H1 (cell line): ENCODE results near the gene RPL19. TPM values are rescaled to one million over a fixed set of nuclear protein-coding genes. Genes with fewer than 3 reads are reported as not detected.

ENCODE experiments used
- CTCF ChIA-PET: fragments of 300-600 bp; sonication (Branson Sonifier 250); formaldehyde crosslinking; loops from one replicate; lab custom pipeline; 2021; ENCODE audit not compliant: partially characterized antibody; lab: Charles Lee
- POLR2A ChIA-PET: fragments of 300-600 bp; sonication (Branson Sonifier 250); formaldehyde crosslinking; loops from one replicate; lab custom pipeline; 2021; ENCODE audit warnings: inconsistent platforms; ENCODE audit not compliant: partially characterized antibody; lab: Charles Lee
- DNase-seq, 2 experiments: peaks; one replicate each; pipeline versions ENCODE4 v3.0.0 to v3.0.0-alpha.2; 2010 to 2022; ENCODE audit warnings: low spot score in 2 of 2, low read depth in 1 of 2, mixed read lengths in 1 of 2
- FAIRE-seq: peaks from 2 replicates; lab custom pipeline; 2011; peaks lifted over from hg19 to GRCh38; lab: Jason Lieb, UNC
- H2AFZ ChIP-seq: 2 replicates; pipeline ENCODE4 v1.8.1; 2012; ENCODE audit warnings: low read length, inconsistent platforms
- H2AK5ac ChIP-seq: 2 replicates; pipeline ENCODE4 v1.6.1; 2013; ENCODE audit warnings: low read depth, low read length
- H2BK120ac ChIP-seq: replicated peaks from 2 replicates; pipeline ENCODE3; 2013; ENCODE audit warnings: low read depth, low read length, inconsistent platforms
- H2BK12ac ChIP-seq: 2 replicates; pipeline ENCODE4 v1.6.1; 2013; ENCODE audit warnings: low read depth, low read length
- H2BK15ac ChIP-seq: 2 replicates; pipeline ENCODE4 v1.6.1; 2013; ENCODE audit warnings: low read length
- H2BK20ac ChIP-seq: 2 replicates; pipeline ENCODE4 v1.6.1; 2013; ENCODE audit warnings: low read length
- H2BK5ac ChIP-seq: 2 replicates; pipeline ENCODE4 v1.6.1; 2013; ENCODE audit warnings: low read depth, low read length
- H3K14ac ChIP-seq: 2 replicates; pipeline ENCODE4 v1.6.1; 2013; ENCODE audit warnings: inconsistent platforms; ENCODE audit not compliant: insufficient read length
- H3K18ac ChIP-seq: 2 replicates; pipeline ENCODE4 v1.6.1; 2013; ENCODE audit warnings: low read length; ENCODE audit errors: extremely low read depth
- H3K23ac ChIP-seq: 2 replicates; pipeline ENCODE4 v1.6.1; 2013; ENCODE audit warnings: inconsistent platforms; ENCODE audit not compliant: insufficient read length
- H3K23me2 ChIP-seq: 2 replicates; pipeline ENCODE4 v1.6.1; 2013; ENCODE audit warnings: low read depth, low read length
- H3K27ac ChIP-seq: 2 replicates; pipeline ENCODE4 v1.6.1; 2011; ENCODE audit warnings: low read depth, low read length, inconsistent platforms
- H3K27me3 ChIP-seq, 4 experiments: replicated peaks in 1 of 4; 1 replicate in 1 of 4; 2 replicates in 3 of 4; pipeline versions ENCODE4 v1.6.1 to v1.8.1; 2011 to 2013; ENCODE audit warnings: low read length in 3 of 4, mild to moderate bottlenecking in 3 of 4, inconsistent platforms in 2 of 4, mixed read lengths in 2 of 4, moderate library complexity in 1 of 4; ENCODE audit not compliant: control insufficient read depth in 3 of 4, insufficient read depth in 3 of 4; ENCODE audit errors: extremely low read depth in 1 of 4
- H3K36me3 ChIP-seq, 4 experiments: 2 replicates each; pipeline versions ENCODE4 v1.6.1 to v1.8.1; 2011 to 2013; ENCODE audit warnings: mild to moderate bottlenecking in 4 of 4, low read length in 3 of 4, moderate library complexity in 2 of 4, control low read depth in 1 of 4, inconsistent platforms in 1 of 4; ENCODE audit not compliant: insufficient read depth in 4 of 4, control insufficient read depth in 2 of 4
- H3K4ac ChIP-seq: replicated peaks from 2 replicates; pipeline ENCODE3; 2013; ENCODE audit warnings: low read length, low read depth, mixed read lengths, inconsistent platforms; ENCODE audit not compliant: insufficient read length
- H3K4me1 ChIP-seq, 4 experiments: replicated peaks in 1 of 4; 1 replicate in 1 of 4; 2 replicates in 3 of 4; pipeline versions ENCODE4 v1.6.1 to v1.8.1; 2011 to 2013; ENCODE audit warnings: low read length in 3 of 4, inconsistent platforms in 2 of 4, mixed read lengths in 1 of 4; ENCODE audit not compliant: insufficient read depth in 4 of 4, control insufficient read depth in 3 of 4
- H3K4me2 ChIP-seq, 2 experiments: 2 replicates each; pipeline versions ENCODE4 v1.6.1 to v1.8.1; 2011 to 2013; ENCODE audit warnings: low read depth in 2 of 2, low read length in 2 of 2, control low read depth in 1 of 2, inconsistent platforms in 1 of 2, mild to moderate bottlenecking in 1 of 2; ENCODE audit not compliant: insufficient read depth in 1 of 2
- H3K4me3 ChIP-seq, 4 experiments: fragments of 200-600, 300-600 bp in 1 of 4; sonication (generic), shearing (Covaris generic), sonication (Bioruptor Twin) in 1 of 4; 2 replicates each; pipeline versions ENCODE4 v1.5.1 to v1.8.1; 2011 to 2016; ENCODE audit warnings: low read length in 4 of 4, low read depth in 3 of 4, control low read depth in 2 of 4, inconsistent platforms in 2 of 4, mild to moderate bottlenecking in 2 of 4, mixed read lengths in 1 of 4, moderate library complexity in 1 of 4; ENCODE audit not compliant: insufficient read depth in 2 of 4; ENCODE audit errors: extremely low read depth in 1 of 4
- H3K56ac ChIP-seq: replicated peaks from 2 replicates; pipeline ENCODE3; 2013; ENCODE audit warnings: low read depth, mild to moderate bottlenecking, mixed read lengths, low read length, inconsistent platforms; ENCODE audit not compliant: insufficient read length
- H3K79me1 ChIP-seq: 2 replicates; pipeline ENCODE4 v1.6.1; 2013; ENCODE audit warnings: low read depth, low read length, control low read depth
- H3K79me2 ChIP-seq, 2 experiments: 2 replicates each; pipeline versions ENCODE4 v1.6.1 to v1.8.1; 2012 to 2013; ENCODE audit warnings: low read length in 2 of 2, mild to moderate bottlenecking in 2 of 2, inconsistent platforms in 1 of 2; ENCODE audit not compliant: insufficient read depth in 2 of 2, control insufficient read depth in 1 of 2
- H3K9ac ChIP-seq, 4 experiments: replicated peaks in 1 of 4; 1 replicate in 1 of 4; 2 replicates in 3 of 4; pipeline versions ENCODE4 v1.6.1 to v1.8.1; 2011 to 2013; ENCODE audit warnings: low read depth in 3 of 4, low read length in 3 of 4, control low read depth in 2 of 4, mild to moderate bottlenecking in 2 of 4, moderate library complexity in 2 of 4, inconsistent platforms in 1 of 4; ENCODE audit errors: extremely low read depth in 1 of 4
- H3K9me3 ChIP-seq, 2 experiments: 2 replicates each; pipeline versions ENCODE4 v1.6.1 to v1.8.1; 2012 to 2013; ENCODE audit warnings: mild to moderate bottlenecking in 2 of 2, moderate library complexity in 2 of 2, control low read depth in 1 of 2, inconsistent platforms in 1 of 2, low read depth in 1 of 2, low read length in 1 of 2, mixed read lengths in 1 of 2; ENCODE audit not compliant: insufficient read depth in 2 of 2
- H4K20me1 ChIP-seq, 2 experiments: replicated peaks in 1 of 2; 2 replicates each; pipeline versions ENCODE3 to v1.8.1; 2011 to 2013; ENCODE audit warnings: inconsistent platforms in 2 of 2, low read length in 2 of 2, mild to moderate bottlenecking in 1 of 2; ENCODE audit not compliant: insufficient read depth in 2 of 2, control insufficient read depth in 1 of 2
- H4K5ac ChIP-seq: 2 replicates; pipeline ENCODE4 v1.6.1; 2013; ENCODE audit warnings: low read length, low read depth, mixed read lengths, inconsistent platforms; ENCODE audit not compliant: insufficient read length
- H4K8ac ChIP-seq: 2 replicates; pipeline ENCODE4 v1.8.0; 2013; ENCODE audit warnings: mild to moderate bottlenecking, moderate library complexity, low read length, inconsistent platforms; ENCODE audit not compliant: insufficient read depth; ENCODE audit errors: extremely low read depth
- H4K91ac ChIP-seq: replicated peaks from 2 replicates; pipeline ENCODE3; 2013; ENCODE audit warnings: low read length, mixed read lengths, inconsistent platforms; ENCODE audit not compliant: insufficient read length
- KDM1A ChIP-seq: fragments of 200-600, 300-600 bp; sonication (generic); IDR thresholded peaks from 2 replicates; pipeline ENCODE4 v1.7.1; 2016; ENCODE audit warnings: mild to moderate bottlenecking, low read length, borderline replicate concordance
- NRF1 ChIP-seq: IDR thresholded peaks from 2 replicates; pipeline ENCODE4 v1.6.1; 2011; ENCODE audit warnings: mild to moderate bottlenecking, low read depth, low read length, improper control_type of control experiment
- WGBS, 2 experiments: shearing (Covaris generic) in 1 of 2; methylation state at CpG; one replicate each; pipeline versions ENCODE4 v1.1.6 to v1.1.7; 2013 to 2015; ENCODE audit warnings: low lambda C conversion rate in 2 of 2, mixed read lengths in 2 of 2, inconsistent platforms in 1 of 2, low coverage in 1 of 2, missing lambda C conversion rate in 1 of 2; ENCODE audit not compliant: insufficient replicate concordance in 2 of 2, insufficient coverage in 1 of 2, insufficient read length in 1 of 2; ENCODE audit errors: extremely low coverage in 1 of 2, missing lambda C conversion rate in 1 of 2; 5-methylcytosine and 5-hydroxymethylcytosine counted together
- polyA plus RNA-seq, 7 experiments: library from polyadenylated mRNA; depleted of rRNA in 3 of 7; stranded (reverse) in 5 of 7; unstranded in 2 of 7; fragments of >200 nt in 5 of 7; fragments of 200-250 nt in 2 of 7; gene quantifications; 1 replicate in 5 of 7; 2 replicates in 1 of 7; 4 replicates in 1 of 7; pipeline versions ENCODE4 v1.2.1 to v1.2.3, GENCODE V29; 2011 to 2013; ENCODE audit warnings: missing spikeins in 2 of 7, mixed read lengths in 2 of 7
- total RNA-seq: library from RNA; stranded (reverse); fragmentation: NEBNext Ultra II Directional; extraction: Animal tissue kit (Norgen Biotek cat#: 25700); gene quantifications from 2 replicates; pipeline ENCODE4 v1.2.1, GENCODE V29; 2021

The RPL19 gene
- total and polyA plus RNA-seq, 2 of the 8 experiments (the other 6 are each of a cell fraction or from before 2014, with no cell fraction given), result 2,108 to 2,182 TPM

- POLR2A ChIA-PET, result interaction anchor here (1.0 to 3.9 kb wide), 7 partner anchors 9 to 36 kb away, joined by 3 to 13 read pairs (median 3); partner anchors contain the start of genes RPL19 and STAC2
- Histone ChIP-seq H3K36me3 (no peaks in the 10 kb centered on the region), H2AFZ (no peak overlapping the region), H2BK5ac (no peak overlapping the region), H4K91ac (no peak overlapping the region), H2BK20ac (no peak overlapping the region), H3K27me3 (peaks cover 0 to 5% (median 5%) of the 10 kb centered on the region in 4 experiments; a peak in 4 of 7 replicates), H3K4ac (peak overlapping the region; percentile 37), H3K18ac (no peak overlapping the region; the same call in 1 of the 2 replicates), H3K27ac (no peak overlapping the region), H3K79me2 (no peaks in the 10 kb centered on the region), H2BK15ac (peak overlapping the region; percentile 72; the same call in 1 of the 2 replicates), H3K4me3 (no peak overlapping the region), H3K4me1 (peaks cover 5 to 33% (median 25%) of the 10 kb centered on the region in 4 experiments), H3K23ac (no peak overlapping the region), H4K20me1 (no peaks in the 10 kb centered on the region), H4K8ac (no peak overlapping the region), H2AK5ac (no peak overlapping the region), H3K9ac (no peak overlapping the region), H3K9me3 (no peaks in the 10 kb centered on the region), H3K14ac (no peak overlapping the region), H3K4me2 (no peak overlapping the region), H3K23me2 (peaks cover 6% of the 10 kb centered on the region; the same call in 1 of the 2 replicates), H2BK120ac (no peak overlapping the region), H2BK12ac (peak overlapping the region; percentile 68; the same call in 1 of the 2 replicates), H3K79me1 (no peaks in the 10 kb centered on the region), H3K56ac (no peak overlapping the region), H4K5ac (no peak overlapping the region)
- no peak for TF ChIP-seq NRF1
- 0 out of 2 replicates have a peak, but pooled peaks have one; percentile 7 for TF ChIP-seq KDM1A
- CTCF ChIA-PET, result interaction anchor here (0.7 to 24.1 kb wide), 4 partner anchors 10 to 27 kb away, joined by 3 to 982 read pairs (median 9); partner anchors contain the start of gene STAC2
- 75% methylated on average over 16 of the region's 16 CpGs; no CpG with 5 or more reads in 1 of the 2 experiments for WGBS, 2 experiments
- FAIRE-seq, result no peak
- no peak for DNase-seq
Measured at GRCh38 chr17:39212841-39213480, 12.9 kb downstream of the RPL19 start.
